Mucosa of stomach (tissue), 1 donor: ENCODE results near the gene COL23A1.

Source experiments
- H3K27me3 ChIP-seq: one replicate; pipeline ENCODE4 v1.7.0; 2013; ENCODE audit warnings: mild to moderate bottlenecking, low read length; ENCODE audit not compliant: control insufficient read depth, insufficient read depth
- H3K36me3 ChIP-seq: one replicate; pipeline ENCODE4 v1.7.0; 2013; ENCODE audit warnings: low read length; ENCODE audit not compliant: control insufficient read depth, insufficient read depth
- H3K4me1 ChIP-seq: one replicate; pipeline ENCODE4 v1.7.0; 2013; ENCODE audit warnings: mild to moderate bottlenecking, low read length; ENCODE audit not compliant: control insufficient read depth, insufficient read depth
- H3K4me3 ChIP-seq: one replicate; pipeline ENCODE4 v1.7.0; 2013; ENCODE audit warnings: low read length
- H3K9ac ChIP-seq: one replicate; pipeline ENCODE4 v1.7.0; 2013; ENCODE audit warnings: mild to moderate bottlenecking, low read length, moderate library complexity
- H3K9me3 ChIP-seq: one replicate; pipeline ENCODE4 v1.7.0; 2013; ENCODE audit warnings: mild to moderate bottlenecking, low read length, moderate library complexity; ENCODE audit not compliant: control insufficient read depth
- donor health status: Pancreatic carcinoma.

Gene COL23A1

DNA sequence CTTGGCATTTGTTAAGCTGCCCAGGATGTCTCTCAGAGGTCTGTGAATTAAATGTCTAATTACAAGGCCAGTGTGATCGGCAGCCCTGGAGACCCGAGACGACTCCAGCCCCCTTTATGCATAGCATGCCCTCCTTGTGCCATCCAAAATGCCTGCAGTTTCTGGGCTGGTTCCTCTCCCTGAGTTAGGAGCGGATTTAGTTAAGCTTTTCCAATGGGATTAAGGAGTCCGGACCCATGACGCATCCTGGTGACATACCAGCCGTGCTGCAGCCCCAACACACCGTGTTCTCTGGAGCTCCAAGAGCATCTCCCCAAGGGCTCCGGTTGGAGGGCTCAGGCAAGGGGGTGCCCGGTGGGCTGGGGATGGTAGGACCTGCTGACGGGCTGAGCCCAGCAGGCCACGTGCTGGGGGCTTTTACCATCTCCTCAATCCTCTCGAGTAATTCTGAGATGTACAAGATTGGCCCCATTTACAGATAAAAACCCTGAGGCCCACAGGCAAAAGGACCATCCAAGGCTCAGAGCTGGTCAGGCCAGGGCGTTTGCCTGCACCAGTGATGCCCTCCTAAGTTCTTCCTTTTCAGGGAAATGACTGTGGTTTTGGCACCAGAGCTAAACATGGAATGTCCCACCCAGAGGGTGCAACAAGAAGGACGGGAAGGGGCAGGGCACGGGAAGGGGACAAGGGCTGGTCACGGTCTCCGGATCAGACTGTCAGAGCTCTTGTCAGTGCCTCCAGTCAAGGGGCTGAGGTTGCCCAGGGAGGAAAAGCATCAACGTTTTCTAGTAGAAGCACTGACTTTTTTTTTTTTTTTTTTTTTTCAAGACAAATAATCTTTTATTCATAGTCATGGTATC is 275.0 kb downstream of the COL23A1 start:
- H3K9ac ChIP-seq: no peak overlapping the region
- peaks cover 10% of the 10 kb centered on the region for H3K4me1 ChIP-seq
- no peaks in the 10 kb centered on the region for H3K9me3 ChIP-seq
- H3K36me3 ChIP-seq: no peaks in the 10 kb centered on the region
- no peak overlapping the region for H3K4me3 ChIP-seq
- peaks cover 4% of the 10 kb centered on the region for H3K27me3 ChIP-seq

- no peaks in the 10 kb centered on the region for H3K9me3 ChIP-seq
- peaks cover 4% of the 10 kb centered on the region for H3K27me3 ChIP-seq
- no peaks in the 10 kb centered on the region for H3K36me3 ChIP-seq
- H3K9ac ChIP-seq: no peak overlapping the region
- peaks cover 10% of the 10 kb centered on the region for H3K4me1 ChIP-seq
- H3K4me3 ChIP-seq: no peak overlapping the region
Measured at GRCh38 chr5:178314061-178314660, 276.0 kb downstream of the COL23A1 start.

DNA sequence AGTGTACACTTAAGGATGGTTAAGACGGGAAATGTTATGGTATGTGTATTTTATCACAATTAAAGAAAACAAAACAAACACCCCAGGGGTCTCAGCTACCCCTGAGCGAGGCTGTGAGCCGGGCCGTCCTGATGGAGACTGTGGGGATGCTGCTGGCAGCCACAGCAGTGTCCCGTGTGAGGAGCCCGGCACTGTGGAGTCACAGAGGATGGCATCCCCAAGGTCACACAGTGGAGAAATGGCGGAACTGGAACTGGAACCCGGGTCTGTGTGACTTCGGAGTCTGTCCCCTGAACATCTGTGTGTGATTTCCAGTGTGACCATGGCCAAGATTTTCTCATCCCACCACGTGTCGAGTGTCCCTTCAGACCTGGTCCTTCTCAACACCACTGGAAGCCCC is 276.9 kb downstream of the COL23A1 start:
- H3K9ac ChIP-seq: no peak overlapping the region
- H3K9me3 ChIP-seq: no peaks in the 10 kb centered on the region
- H3K4me3 ChIP-seq: no peak overlapping the region
- peaks cover 4% of the 10 kb centered on the region for H3K27me3 ChIP-seq
- H3K36me3 ChIP-seq: no peaks in the 10 kb centered on the region
- peaks cover 10% of the 10 kb centered on the region for H3K4me1 ChIP-seq

DNA sequence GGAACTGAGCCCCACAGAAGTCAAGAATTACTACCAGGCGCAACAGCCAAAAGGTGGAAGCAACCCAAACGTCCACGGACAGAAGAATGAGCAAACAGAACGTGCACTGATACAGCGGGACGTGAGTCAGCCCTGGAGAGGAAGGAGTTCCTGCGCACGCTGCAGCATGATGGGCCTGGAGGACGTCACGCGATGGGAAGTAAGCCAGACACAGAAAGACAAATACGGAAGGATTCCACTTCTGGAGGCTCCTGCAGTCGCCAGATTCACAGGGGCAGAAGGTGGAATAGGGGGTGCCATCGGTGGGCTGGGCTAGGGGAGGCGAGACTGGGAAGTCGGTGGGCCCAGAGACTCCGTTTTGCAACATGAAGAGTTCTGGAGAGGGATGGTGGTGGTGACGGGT is 277.3 kb downstream of the COL23A1 start:
- H3K36me3 ChIP-seq: no peaks in the 10 kb centered on the region
- peaks cover 4% of the 10 kb centered on the region for H3K27me3 ChIP-seq
- no peak overlapping the region for H3K9ac ChIP-seq
- H3K4me3 ChIP-seq: no peak overlapping the region
- no peaks in the 10 kb centered on the region for H3K9me3 ChIP-seq
- peaks cover 10% of the 10 kb centered on the region for H3K4me1 ChIP-seq

GRCh38 chr5:178310130-178310865 is 279.9 kb downstream of the COL23A1 start:
- peaks cover 10% of the 10 kb centered on the region for H3K4me1 ChIP-seq
- H3K4me3 ChIP-seq: no peak overlapping the region
- no peaks in the 10 kb centered on the region for H3K36me3 ChIP-seq
- H3K27me3 ChIP-seq: peaks cover 4% of the 10 kb centered on the region
- no peaks in the 10 kb centered on the region for H3K9me3 ChIP-seq
- H3K9ac ChIP-seq: no peak overlapping the region

GRCh38 chr5:178309271-178310013 is 280.8 kb downstream of the COL23A1 start:
- Histone ChIP-seq H3K9ac (no peak overlapping the region), H3K4me1 (peaks cover 10% of the 10 kb centered on the region), H3K9me3 (no peaks in the 10 kb centered on the region), H3K27me3 (peaks cover 4% of the 10 kb centered on the region), H3K36me3 (no peaks in the 10 kb centered on the region), H3K4me3 (no peak overlapping the region)

GRCh38 chr5:178308541-178309092 is 281.6 kb downstream of the COL23A1 start:
- Histone ChIP-seq H3K27me3 (peaks cover 4% of the 10 kb centered on the region), H3K4me1 (peaks cover 10% of the 10 kb centered on the region)

DNA sequence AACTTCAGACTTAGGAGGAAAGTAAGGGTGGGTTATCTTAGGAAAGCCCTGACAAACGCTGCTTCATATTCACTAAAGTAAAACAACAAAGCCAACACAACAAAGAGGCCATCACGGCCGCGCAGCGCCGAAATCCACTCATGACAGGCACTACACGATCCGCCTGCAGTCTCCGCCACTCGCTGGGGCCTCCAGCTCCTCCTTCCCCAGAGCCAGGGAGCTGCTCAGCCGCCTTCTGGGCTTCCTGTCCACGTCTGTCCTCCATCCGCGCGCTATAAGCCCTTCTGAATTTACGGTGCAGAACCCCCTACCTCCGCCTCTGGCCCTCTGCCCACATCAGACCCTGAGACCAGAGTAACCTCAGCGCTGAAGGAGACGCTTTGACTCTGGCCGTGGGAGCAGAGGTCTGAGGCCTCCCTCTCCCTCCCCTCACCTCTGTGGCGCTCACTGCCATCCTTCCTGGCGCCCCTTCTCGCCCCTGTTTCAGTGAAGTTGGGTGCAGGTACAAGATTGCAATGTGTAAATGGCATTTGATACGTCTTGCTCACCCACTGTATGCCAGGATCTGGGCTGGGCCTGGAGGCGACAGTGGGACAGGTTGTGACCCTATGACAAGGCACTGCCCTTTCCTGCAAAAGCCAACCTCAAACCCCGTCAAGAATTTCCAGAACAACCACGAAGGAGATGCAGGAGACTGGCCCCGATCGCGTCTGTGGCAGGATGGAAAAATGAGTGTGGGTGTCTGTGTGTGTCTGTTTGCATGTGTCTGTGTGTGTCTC is 282.7 kb downstream of the COL23A1 start:
- Histone ChIP-seq H3K27me3 (peaks cover 4% of the 10 kb centered on the region), H3K4me3 (no peak overlapping the region), H3K9ac (no peak overlapping the region), H3K4me1 (peaks cover 5% of the 10 kb centered on the region), H3K36me3 (no peaks in the 10 kb centered on the region), H3K9me3 (no peaks in the 10 kb centered on the region)

More at GRCh38 chr5:178308541-178309092, 281.6 kb downstream of the COL23A1 start:
- Histone ChIP-seq H3K9me3 (no peaks in the 10 kb centered on the region), H3K9ac (no peak overlapping the region), H3K4me3 (no peak overlapping the region), H3K36me3 (no peaks in the 10 kb centered on the region)

- Histone ChIP-seq H3K4me1 (no peaks in the 10 kb centered on the region), H3K36me3 (no peaks in the 10 kb centered on the region), H3K9me3 (no peaks in the 10 kb centered on the region), H3K27me3 (peaks cover 4% of the 10 kb centered on the region), H3K9ac (no peak overlapping the region), H3K4me3 (no peak overlapping the region)
Measured at GRCh38 chr5:178306430-178307225, 283.6 kb downstream of the COL23A1 start.

- Histone ChIP-seq H3K9me3 (no peaks in the 10 kb centered on the region), H3K4me1 (no peaks in the 10 kb centered on the region), H3K36me3 (no peaks in the 10 kb centered on the region), H3K9ac (no peak overlapping the region), H3K27me3 (peaks cover 1% of the 10 kb centered on the region), H3K4me3 (no peak overlapping the region)
Measured at GRCh38 chr5:178305801-178306200, 284.4 kb downstream of the COL23A1 start.
